GM18502 (cell line): Measurements from ENCODE around the gene NRXN3.

Experiments
- ATAC-seq: cut with Tn5 transposase; IDR thresholded peaks from one replicate; pipeline ENCODE4 v1.9.1; 2021; ENCODE audit warnings: mild to moderate bottlenecking; ENCODE audit not compliant: unreplicated experiment, poor library complexity

Gene NRXN3

GRCh38 chr14:78316052-78316451 is 145.9 kb downstream of the NRXN3 start:
- ATAC-seq: no peak

GRCh38 chr14:78316786-78317185 is 146.6 kb downstream of the NRXN3 start:
- no peak for ATAC-seq

GRCh38 chr14:78319406-78319805 is 149.2 kb downstream of the NRXN3 start:
- ATAC-seq: no peak

- ATAC-seq: no peak
These were observed 149.9 kb downstream of the NRXN3 start for GRCh38 chr14:78319887-78320635.

- no peak for ATAC-seq
These were observed 154.2 kb downstream of the NRXN3 start for GRCh38 chr14:78324353-78324752.

- ATAC-seq: no peak
These were observed 155.7 kb downstream of the NRXN3 start for GRCh38 chr14:78325911-78326310.

- no peak for ATAC-seq
These were observed 157.5 kb downstream of the NRXN3 start for GRCh38 chr14:78327426-78328221.

GRCh38 chr14:78329371-78329770 is 159.2 kb downstream of the NRXN3 start:
- no peak for ATAC-seq

GRCh38 chr14:78335531-78335930 is 165.4 kb downstream of the NRXN3 start:
- no peak for ATAC-seq

GRCh38 chr14:78340250-78340649 is 170.1 kb downstream of the NRXN3 start:
- no peak for ATAC-seq

- ATAC-seq: no peak
These were observed 171.7 kb downstream of the NRXN3 start for GRCh38 chr14:78341827-78342389.

- no peak for ATAC-seq
These were observed 172.7 kb downstream of the NRXN3 start for GRCh38 chr14:78342879-78343278.

- ATAC-seq: no peak
These were observed 174.1 kb downstream of the NRXN3 start for GRCh38 chr14:78344290-78344689.

- ATAC-seq: no peak
These were observed 175.1 kb downstream of the NRXN3 start for GRCh38 chr14:78345131-78345744.

- no peak for ATAC-seq
These were observed 176.6 kb downstream of the NRXN3 start for GRCh38 chr14:78346747-78347146.

GRCh38 chr14:78355109-78355508 is 184.9 kb downstream of the NRXN3 start:
- no peak for ATAC-seq

GRCh38 chr14:78356391-78356790 is 186.2 kb downstream of the NRXN3 start:
- ATAC-seq: no peak

GRCh38 chr14:78358591-78358990 is 188.4 kb downstream of the NRXN3 start:
- no peak for ATAC-seq

GRCh38 chr14:78359581-78359980 is 189.4 kb downstream of the NRXN3 start:
- ATAC-seq: no peak

- ATAC-seq: no peak
These were observed 192.8 kb downstream of the NRXN3 start for GRCh38 chr14:78363008-78363407.

GRCh38 chr14:78367355-78367754 is 197.2 kb downstream of the NRXN3 start:
- no peak for ATAC-seq
